Uterine smooth muscle cell (primary cell): Measurements from ENCODE around the gene P2RY12. TPM values are rescaled to one million over a fixed set of nuclear protein-coding genes. Genes with fewer than 3 reads are reported as not detected.

ENCODE experiments used
- total RNA-seq: library from RNA; depleted of rRNA; stranded (reverse); fragments of >200 nt; gene quantifications from 2 replicates; pipeline ENCODE4 v1.2.3, GENCODE V29; 2014

Gene P2RY12
- total RNA-seq = 0.11 and 0.12 TPM in 2 replicates

DNA sequence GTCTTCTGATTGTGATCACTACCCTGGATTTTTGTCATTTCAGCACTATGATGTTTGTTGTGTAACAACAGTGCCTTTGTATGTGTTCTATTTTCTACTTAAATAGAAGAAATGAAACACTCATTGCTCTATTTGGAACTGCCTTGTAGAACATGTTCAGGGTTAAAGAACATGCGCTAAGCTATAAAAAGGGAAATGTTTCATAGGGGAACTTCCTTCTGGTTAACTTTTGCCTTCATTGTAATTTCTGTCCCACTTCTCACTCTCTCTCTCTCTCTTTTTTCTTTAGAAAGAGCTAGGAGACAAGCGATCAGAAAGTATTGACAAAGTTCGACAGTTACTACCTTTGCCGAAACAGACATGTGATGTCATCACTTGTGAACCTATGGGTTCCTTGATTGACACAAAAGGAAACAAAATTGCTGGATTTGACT lies at the start of gene P2RY12:
P2RY12 (minus strand) TSS at position 13 of the 434 bp plus-strand sequence. CDS start 45,908 bp downstream, outside the sequence.

GRCh38 chr3:151329363-151329762 lies 55.2 kb downstream of the P2RY12 start, which contains the start of gene P2RY13:
Gene P2RY13, minus strand, starts transcription at chr3:151329549. Its CDS starts 21 bp downstream, at chr3:151329528.

GRCh38 chr3:151316267-151316991 lies 68.1 kb downstream of the P2RY12 start, which contains the start of gene GPR87:
Gene GPR87, minus strand, starts transcription at chr3:151316820. Its CDS starts 16,720 bp downstream, at chr3:151300100.

Other genes with a start within 250 kb of the P2RY12 start
- gene GPR171, start 181.5 kb downstream of the P2RY12 start, total RNA-seq = not detected in 2 replicates
- not detected in 2 replicates for gene P2RY14, start 106.2 kb downstream of the P2RY12 start, total RNA-seq
- gene GPR87, start 67.9 kb downstream of the P2RY12 start, total RNA-seq = not detected in 2 replicates
- not detected in 2 replicates for gene P2RY13, start 55.2 kb downstream of the P2RY12 start, total RNA-seq
- gene IGSF10, start 76.3 kb upstream of the P2RY12 start, total RNA-seq = 0.33 and 0.37 TPM in 2 replicates